ENCODE results near the gene HCFC1R1. TPM values are rescaled to one million over a fixed set of nuclear protein-coding genes. Genes with fewer than 3 reads are reported as not detected.

HCFC1R1 gene
- total RNA-seq, 1 experiment from 2014 or later = 28.1 TPM

DNA sequence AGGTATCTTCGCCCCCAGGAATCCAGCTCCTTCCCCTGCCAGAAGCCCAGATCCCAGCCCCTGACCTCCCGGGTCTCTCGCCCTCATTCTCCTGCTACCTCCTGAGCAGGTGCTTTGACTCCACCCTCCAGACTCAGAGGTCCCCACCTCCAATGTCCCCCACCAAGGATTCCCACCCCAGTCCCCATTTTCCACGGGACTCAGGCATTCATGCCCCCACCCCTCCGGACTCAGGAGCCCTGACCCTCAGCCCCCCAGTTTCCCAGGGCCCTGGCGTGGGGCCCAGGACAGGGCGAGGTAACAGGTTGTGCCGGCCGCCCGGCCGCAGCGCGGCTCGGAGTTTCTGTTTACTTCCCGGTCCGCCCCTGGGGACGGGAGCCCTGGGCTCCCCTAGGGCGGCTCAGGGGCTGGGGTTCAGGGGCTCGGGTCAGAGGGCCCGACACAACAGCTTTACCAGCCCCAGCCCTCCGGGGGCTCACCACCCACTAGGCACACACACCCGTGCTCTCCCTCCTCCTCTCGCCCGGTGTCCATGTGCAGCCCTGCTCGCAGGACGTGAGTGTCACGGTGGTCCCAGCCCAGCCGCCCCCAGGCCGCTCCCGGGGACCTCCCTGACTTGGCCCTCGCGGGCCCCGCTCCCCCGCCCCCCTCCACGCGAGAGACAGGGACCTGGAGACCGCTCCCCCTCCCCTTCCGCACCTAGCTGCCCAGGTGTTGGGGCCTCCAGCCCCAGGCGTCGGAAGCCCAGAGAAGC, 12.4 kb upstream of the HCFC1R1 start:
- no peak for DNase-seq (ENCODE audit: low read depth)

DNA sequence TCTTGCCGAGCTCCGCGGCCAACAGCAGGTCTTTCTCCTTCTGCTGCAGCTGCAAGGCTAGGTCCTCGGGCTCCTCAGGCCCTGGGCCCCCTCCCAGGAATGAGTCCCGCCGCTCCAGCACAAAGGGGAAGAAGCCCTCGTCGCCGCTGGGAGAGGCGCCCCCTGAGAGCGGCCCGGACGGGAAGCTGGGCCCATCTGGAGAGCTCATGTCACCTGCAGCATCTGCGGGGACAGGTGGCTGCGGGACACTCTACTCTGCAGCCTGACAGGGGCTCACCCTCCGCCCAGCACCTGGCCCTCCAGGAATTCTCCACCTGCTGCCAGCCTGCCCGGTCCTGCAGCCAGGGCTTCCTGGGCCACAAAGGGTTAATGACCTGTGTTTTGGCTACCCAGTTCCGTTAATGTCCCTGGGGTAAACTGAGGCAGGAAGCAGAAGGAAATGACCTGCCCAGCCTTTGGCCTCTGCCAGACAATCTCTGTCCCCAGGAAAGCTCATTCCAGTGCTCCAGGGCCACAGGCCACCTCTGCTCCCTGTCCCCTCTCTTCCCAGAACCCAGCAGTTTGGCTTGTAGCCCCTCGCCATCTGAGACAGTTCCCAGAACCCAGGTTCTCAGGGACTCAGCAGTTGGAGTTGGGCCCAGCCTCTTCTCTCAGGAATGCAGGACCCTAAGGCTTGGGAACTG, 11.7 kb upstream of the HCFC1R1 start:
- DNase-seq (ENCODE audit: low read depth) = no peak

DNA sequence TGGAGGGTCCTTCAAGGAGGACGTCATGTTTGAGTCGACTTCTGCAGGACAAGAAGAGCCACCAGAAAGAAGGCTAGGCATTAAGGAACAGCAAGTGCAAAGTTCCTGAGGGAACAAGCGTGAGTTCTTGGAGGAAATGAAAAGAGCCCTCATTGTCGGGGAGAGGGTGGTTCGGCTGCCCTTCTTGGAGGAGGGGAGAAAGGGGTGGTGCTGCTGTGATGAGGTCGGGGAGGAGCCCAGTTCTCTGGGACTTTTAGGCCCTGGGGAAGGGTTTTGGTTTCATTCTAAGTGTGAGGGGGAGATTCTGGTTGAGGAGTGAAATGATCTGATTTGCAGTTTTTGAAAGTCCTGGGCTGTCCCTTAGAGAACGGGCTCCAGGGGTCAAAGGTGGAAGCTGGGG, 8.9 kb upstream of the HCFC1R1 start:
- DNase-seq (ENCODE audit: low read depth) = no peak

DNA sequence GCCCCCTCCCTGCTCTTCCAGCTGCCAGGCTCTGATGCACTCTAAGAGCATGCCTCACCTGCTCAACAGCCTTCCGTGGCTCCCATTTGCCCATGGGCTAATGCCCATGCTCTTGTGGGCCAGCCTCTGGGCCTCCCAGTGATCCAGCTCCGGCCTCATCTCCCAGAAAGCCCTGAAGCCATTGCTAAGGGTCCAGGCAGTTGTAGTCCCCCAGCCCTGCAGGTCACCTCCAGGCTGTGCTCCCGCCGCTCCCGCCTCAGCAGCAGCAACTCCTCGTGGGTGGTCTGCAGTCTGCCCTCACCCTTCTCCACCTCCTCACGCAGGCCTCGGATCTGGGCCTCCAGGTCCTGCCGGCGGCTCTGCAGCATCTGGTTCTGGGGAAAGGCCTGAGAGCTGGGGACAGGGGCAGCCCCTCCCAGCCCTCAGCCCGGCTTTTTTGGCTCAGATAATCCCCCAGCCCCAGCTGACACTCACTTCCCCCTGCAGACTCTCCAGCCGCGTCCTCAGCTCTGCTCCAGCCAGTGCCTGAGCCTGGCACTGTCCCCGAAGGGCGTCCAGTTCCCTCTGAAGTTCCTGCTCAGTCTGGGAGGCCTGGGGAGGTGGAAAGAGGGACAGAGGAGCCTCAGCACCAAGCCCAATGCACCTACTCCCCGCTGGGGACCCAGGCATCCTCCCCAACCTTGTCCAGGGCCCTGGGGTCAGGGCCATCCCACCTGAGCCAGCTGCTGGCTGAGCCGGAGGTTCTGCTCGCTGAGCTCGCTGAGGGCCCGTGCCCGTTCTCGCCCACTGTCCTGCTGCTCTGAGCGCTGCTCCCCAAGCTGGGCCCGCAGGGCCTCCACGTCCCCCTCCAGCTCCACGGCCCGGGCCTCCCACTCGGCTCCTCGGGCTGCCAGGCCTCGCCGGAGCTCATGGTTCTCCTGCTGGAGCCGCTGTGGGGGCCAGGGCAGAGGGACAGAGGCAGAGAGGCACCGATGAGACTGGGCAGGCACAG, 6.8 kb upstream of the HCFC1R1 start:
- DNase-seq (ENCODE audit: low read depth) = no peak

DNA sequence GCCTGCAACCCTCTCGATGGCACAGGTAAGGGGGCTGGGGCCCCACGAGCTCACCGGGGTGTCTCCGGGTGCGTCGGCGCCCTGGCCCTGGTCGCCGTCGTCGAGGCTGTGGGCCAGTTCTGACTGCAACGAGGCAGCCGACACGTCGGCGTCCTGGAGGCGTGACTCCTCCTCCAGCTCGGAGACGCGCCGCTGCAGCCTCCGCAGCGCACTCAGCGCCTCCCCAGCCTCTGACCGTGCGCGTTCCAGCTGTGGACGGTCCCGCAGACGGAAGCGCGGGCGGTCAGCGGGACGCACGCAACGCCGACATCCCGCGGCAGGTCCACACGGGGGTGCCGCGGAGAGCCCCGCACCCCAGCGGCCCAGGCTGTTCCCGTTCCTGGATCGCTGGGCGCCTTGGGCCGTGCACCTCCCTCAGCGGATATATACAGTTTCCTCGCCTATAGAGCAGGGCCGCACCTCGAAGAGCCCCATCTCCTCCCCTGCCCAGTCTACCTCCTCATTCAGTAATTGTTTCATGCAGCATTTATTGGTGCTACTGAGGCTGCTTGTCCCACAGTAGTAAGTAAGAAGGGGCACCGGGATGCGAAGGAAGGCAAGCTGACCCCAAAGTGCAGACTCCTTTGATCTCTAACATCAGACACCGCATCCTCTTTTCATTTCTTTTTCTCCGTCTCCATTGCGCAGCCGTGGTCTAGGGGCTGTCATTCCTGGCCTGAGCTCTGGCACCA, 5.9 kb upstream of the HCFC1R1 start:
- DNase-seq (ENCODE audit: low read depth) = no peak

DNA sequence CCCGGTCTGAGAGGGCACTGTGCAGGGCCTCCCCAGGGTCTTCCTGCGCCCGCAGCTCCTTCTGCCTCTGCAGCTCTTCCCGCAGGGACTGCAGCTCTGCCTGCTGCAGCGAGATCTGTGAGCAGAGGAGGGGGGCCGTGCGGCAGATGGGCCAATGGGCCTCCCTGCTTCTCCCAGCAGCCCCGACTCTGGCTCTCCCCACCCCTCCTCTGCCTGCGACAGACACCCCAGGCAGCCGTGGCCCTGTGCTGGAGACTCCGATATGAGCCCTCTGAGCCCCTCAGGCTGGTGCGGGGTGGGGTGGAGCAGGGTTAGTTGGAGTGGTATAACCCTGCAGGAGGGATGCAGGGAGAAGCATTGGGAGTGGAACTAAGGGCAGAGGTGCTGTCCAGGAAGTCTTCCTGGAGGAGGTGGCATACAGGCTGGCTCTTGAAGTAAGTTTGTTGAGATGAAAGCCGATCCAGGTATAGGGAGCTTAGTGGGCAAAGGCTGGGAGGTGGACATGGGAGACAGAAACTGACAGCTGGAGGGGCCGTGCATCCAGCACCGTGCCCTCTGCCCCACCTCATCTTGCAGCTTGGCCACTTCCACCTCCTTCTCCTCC, 5.1 kb upstream of the HCFC1R1 start:
- no peak for DNase-seq (ENCODE audit: low read depth)

DNA sequence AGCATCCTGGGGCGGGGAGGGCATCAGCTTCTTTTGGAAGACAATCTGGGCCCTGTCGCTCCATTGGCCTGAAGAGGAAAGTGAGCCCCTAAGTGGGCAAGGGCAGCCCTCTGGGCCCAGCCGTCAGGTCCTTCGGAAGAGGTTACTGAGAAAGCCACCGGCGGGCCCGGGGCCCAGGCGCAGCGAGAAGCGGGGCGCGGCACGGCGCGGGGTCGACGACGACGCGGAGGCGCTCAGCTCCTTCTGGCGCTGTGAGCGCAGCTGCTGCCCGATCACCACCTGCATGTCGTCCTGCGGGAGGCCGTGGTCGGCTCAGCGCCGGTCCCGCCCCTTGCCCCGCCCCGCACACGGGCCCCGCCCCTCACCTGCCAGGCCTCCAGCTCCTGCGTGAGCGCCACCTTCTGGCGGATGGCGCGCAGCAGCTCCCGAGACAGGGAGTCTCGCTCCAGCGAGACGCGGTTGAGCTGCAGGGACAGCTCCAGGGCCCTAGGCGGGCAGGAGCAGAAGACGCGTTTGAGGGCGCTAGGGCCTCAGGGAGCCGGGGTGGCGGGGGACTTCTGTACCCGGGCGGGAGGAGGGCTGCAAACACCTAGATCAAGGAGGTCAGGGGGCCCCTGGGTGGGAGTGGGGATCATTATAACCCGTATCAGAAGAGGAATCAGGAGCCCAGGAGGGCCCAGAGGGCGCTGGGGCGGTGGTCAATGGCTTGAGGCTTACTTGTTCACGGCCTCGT, 4.4 kb upstream of the HCFC1R1 start:
- DNase-seq (ENCODE audit: low read depth) = no peak

DNA sequence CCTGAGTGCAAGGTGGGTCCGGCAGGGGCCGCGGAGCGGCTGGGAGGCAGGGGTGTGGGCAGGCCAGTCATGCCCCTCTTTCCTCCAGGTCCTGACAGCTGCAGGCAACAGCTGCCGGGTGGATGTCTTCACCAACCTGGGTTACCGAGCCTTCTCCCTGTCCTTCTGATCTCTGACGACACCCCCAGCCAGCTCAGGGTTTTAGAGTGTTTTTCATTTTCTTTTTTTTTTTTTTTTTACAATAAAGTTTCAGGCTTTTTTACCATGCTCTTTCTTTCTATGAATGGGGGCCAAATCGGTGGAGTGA, 3.7 kb upstream of the HCFC1R1 start:
- no peak for DNase-seq (ENCODE audit: low read depth)

DNA sequence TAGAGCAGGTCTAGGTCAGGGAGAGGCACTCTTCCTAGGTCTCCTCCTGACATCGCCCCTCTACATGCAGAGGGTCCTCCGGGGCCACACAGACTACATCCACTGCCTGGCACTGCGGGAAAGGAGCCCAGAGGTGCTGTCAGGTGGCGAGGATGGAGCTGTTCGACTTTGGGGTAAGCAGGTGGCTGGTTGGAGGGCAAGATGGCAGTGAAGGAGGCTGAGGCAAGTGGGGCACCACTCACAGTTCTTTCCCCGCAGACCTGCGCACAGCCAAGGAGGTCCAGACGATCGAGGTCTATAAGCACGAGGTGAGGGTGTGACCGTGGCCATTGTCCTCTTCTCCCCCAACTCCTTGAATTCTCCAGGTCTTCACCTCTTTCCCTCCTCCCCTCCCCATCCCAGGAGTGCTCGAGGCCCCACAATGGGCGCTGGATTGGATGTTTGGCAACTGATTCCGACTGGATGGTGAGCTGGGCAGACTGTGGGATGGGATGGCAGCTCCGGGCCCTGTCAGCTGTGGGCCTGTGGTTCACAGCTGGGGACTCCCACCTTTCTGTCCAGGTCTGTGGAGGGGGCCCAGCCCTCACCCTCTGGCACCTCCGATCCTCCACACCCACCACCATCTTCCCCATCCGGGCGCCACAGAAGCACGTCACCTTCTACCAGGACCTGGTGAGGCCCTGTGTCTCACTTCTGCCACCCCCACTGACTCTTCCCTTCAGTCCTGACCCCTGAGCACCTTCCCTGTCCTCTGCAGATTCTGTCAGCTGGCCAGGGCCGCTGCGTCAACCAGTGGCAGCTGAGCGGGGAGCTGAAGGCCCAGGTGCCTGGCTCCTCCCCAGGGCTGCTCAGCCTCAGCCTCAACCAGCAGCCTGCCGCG, 3.1 kb upstream of the HCFC1R1 start:
- no peak for DNase-seq (ENCODE audit: low read depth)

DNA sequence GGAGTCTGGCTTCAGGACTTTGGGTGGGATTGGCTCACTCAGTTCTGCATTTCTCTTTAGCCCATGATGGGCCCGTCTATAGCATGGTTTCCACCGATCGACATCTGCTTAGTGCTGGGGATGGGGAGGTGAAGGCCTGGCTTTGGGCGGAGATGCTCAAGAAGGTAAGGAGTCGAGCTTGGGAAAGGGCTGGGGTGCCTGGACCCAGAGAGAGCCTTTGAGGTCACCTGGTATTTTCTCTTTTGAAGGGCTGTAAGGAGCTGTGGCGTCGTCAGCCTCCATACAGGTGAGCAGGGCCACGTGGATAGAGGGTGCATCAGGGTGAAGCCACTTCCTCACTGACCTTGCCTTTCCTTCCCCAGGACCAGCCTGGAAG, 2.2 kb upstream of the HCFC1R1 start:
- DNase-seq (ENCODE audit: low read depth) = no peak

DNA sequence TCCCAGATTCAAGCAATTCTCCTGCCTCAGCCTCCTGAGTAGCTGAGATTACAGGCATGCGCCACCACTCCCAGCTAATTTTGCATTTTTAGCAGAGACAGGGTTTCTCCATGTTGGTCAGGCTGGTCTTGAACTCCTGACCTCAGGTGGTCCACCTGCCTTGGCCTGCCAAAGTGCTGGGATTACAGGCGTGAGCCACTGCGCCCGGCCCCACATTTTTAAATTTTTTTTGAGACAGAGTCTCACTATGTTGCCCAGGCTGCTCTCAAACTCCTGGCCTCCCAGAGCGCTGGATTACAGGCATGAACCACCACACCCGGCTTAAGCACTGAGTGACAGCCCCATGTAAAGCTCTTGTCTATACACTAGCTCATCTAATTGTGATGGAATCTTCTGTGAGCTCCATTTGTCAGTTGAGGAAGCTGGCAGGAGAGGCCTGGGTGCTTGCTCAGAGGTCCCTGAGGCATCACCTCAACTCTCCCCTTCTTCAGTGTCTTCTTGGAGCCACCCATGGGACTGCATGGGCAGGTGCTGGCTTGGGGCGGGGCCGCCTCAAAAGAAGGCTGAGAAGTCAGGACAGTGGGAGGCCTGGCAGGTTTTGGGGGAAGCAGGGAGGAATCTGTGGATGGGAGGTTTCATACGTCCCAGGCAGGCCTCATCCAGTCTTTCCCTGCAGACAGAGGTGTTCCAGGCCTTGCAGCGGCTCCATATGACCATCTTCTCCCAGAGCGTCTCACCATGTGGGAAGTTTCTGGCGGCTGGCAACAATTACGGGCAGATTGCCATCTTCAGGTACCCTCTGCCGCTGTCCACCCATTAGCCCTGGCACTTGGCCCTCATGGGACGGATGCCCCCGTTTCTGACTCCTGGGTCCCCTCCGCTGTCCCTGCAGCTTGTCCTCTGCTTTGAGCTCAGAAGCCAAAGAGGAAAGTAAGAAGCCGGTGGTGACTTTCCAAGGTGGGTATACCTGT, 1.6 kb upstream of the HCFC1R1 start:
- DNase-seq (ENCODE audit: low read depth) = no peak

DNA sequence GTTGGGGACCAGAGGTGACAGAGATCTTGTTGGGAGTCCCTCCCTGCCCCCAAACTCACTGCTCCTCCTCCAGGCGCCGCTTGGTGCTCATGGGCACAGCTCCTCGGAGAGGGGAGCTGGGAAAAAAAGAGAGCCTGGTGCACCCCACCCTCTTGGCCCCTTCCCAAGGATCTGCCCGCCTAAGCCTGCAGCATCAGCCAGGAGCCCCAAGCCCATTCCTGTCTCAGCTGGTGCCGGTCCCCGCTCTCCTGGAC, 400 bp downstream of the HCFC1R1 start:
- peak; percentile 96 for DNase-seq (ENCODE audit: low read depth)

DNA sequence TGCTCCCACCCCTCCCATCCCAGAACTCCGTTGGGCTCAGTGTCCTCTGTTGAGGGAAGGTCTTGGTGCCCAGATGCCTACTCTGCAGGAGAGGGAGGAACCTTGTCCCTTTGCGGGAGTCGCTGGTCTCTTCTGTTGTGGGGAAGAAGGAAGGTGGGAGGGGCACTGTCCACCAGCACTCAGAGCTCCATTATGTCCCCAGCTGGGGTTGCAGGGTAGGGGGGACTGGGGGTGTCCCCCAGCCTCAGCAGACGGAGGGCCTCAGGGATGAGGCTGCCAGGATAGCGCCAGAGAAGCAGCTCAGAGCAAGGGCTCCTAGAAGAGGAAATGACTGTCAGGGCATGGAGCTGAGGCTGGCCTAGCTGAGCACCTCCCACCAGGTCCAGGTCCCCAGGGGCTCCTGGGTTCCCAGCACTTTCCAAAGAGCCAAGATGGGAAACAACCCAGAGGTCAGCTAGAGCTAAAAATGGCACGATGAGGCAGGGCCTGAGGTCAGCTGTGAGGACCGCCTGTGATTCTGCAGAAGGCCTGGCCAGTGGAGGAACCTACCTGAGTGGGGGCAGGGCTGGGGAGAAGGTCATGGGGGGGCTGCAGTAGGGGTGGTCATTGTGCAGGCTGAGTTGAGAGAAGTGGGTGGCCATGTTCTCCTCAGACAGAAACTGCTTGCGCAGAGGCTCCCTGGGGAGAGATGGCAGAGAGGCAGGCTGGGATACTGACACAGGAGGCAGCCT, 893 bp downstream of the HCFC1R1 start:
- no peak for DNase-seq (ENCODE audit: low read depth)

DNA sequence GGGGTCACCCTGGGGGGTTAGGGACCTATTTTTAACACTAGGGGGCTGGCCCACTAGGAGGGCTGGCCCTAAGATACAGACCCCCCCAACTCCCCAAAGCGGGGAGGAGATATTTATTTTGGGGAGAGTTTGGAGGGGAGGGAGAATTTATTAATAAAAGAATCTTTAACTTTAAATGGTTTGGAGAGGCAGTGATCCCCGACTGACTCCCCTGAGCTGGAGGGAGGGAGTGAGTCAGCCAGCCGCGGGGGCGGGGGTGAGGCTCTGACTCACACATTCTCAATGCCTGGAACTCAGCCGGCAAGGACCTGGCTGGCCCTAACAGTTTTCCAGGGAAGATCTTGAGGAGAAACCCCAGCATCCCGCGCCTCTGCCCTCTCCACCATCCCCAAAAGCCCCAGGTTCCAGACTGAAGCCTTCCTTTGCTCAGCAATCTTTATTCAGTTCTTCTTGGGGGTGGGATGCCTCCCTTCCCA, 1.5 kb downstream of the HCFC1R1 start:
- peak; percentile 96 for DNase-seq (ENCODE audit: low read depth)

DNA sequence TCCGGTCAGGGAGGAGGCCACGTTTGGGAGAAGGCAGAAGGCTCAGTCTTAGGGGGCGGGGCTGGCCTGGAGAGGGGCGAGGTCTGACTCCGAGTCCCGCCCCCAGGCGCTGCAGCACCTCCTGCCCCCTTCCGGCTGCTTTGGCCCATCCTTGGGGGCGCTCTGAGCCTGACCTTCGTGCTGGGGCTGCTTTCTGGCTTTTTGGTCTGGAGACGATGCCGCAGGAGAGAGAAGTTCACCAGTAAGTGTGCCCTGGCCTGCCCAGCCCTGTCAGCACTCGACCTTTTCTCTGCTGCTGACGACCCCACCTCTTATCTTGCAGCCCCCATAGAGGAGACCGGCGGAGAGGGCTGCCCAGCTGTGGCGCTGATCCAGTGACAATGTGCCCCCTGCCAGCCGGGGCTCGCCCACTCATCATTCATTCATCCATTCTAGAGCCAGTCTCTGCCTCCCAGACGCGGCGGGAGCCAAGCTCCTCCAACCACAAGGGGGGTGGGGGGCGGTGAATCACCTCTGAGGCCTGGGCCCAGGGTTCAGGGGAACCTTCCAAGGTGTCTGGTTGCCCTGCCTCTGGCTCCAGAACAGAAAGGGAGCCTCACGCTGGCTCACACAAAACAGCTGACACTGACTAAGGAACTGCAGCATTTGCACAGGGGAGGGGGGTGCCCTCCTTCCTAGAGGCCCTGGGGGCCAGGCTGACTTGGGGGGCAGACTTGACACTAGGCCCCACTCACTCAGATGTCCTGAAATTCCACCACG, 2.1 kb downstream of the HCFC1R1 start:
- peak; percentile 99 for DNase-seq (ENCODE audit: low read depth)

DNA sequence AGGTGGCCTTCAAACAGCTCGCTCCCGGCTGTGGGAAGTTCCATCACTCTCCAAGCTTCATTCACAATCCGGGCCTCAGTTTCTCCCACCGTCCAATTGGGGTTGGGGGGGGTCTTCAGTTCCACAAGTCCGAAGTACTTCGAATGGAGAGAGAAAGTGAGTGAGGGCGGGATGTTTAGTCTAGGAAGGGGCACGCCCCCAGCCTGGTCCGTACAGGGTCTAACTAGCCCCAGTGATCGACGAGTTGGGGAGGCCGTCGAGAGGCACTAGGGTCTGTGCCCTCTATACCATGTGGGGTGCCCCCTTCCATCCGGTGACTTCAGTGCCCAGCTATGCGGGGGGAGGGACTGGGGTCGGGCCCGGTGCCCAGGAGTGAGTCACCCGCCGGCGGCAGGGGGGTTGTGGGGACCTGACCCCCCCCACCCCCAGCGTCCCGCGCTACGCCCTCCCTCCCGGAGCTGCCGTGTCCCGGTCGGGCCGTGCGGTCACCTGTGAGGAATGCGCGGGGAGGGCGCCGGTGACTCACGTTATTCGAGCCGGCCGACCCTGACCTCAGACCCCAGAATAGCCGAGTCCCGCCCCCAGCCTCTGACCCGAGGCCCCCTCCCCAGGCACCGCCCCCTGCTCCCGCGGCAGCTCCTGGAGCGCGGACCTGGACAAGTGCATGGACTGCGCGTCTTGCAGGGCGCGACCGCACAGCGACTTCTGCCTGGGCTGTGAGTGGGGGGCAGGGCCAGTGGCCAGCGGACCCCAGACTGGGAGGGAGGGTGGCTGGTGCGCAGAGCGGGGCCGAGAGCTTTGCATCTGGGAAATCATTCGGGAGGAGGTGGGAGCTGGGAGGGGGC, 2.9 kb downstream of the HCFC1R1 start:
- DNase-seq (ENCODE audit: low read depth) = peak; percentile 91
